SIG-M5 treated with dmso at 0.1 percent for 504 hours (cell line): ENCODE measurements around the gene TTC31.
"Not testable (repeated sequence)": the region's sequence is repeated elsewhere in the genome, so short reads cannot be mapped to it uniquely, and the experiment has no call there.

Source experiments
- DNase-seq: peaks from one replicate; lab custom pipeline; 2025; ENCODE audit not compliant: unreplicated experiment; lab: John Stamatoyannopoulos, UW

The TTC31 gene

GRCh38 chr2:74457129-74457548 is 25.7 kb upstream of the TTC31 start:
- no peak for DNase-seq

GRCh38 chr2:74457549-74458131 is 25.2 kb upstream of the TTC31 start:
- DNase-seq, result peak; percentile 68

- DNase-seq, result peak; percentile 100
Measured at GRCh38 chr2:74458132-74458937, 24.5 kb upstream of the TTC31 start, which contains the start of gene WBP1. Gene WBP1 (plus strand): TSS chr2:74458438. CDS start chr2:74458603, 165 bp downstream.

- no peak for DNase-seq
Measured at GRCh38 chr2:74458938-74459363, 23.9 kb upstream of the TTC31 start.

- DNase-seq, result not testable (repeated sequence)
Measured at GRCh38 chr2:74459503-74460118, 23.3 kb upstream of the TTC31 start.

- not testable (repeated sequence) for DNase-seq
Measured at GRCh38 chr2:74460187-74460586, 22.7 kb upstream of the TTC31 start.

- no peak for DNase-seq
Measured at GRCh38 chr2:74461187-74462053, 21.5 kb upstream of the TTC31 start.

- no peak for DNase-seq
Measured at GRCh38 chr2:74462054-74462785, 20.7 kb upstream of the TTC31 start.

GRCh38 chr2:74462786-74463105 is 20.1 kb upstream of the TTC31 start:
- no peak for DNase-seq

- no peak for DNase-seq
Measured at GRCh38 chr2:74464406-74464805, 18.5 kb upstream of the TTC31 start.

- not testable (repeated sequence) for DNase-seq
Measured at GRCh38 chr2:74470742-74471141, 12.1 kb upstream of the TTC31 start.

- DNase-seq, result peak; percentile 54
Measured at GRCh38 chr2:74471332-74472065, 11.4 kb upstream of the TTC31 start.

- DNase-seq, result peak; percentile 96
Measured at GRCh38 chr2:74472086-74472944, 10.6 kb upstream of the TTC31 start, which contains the start of gene MRPL53. Gene MRPL53 (minus strand): TSS chr2:74472680. CDS start chr2:74472660, 20 bp downstream.

GRCh38 chr2:74472945-74473258 is 10.0 kb upstream of the TTC31 start:
- DNase-seq, result no peak

- DNase-seq, result no peak
Measured at GRCh38 chr2:74474481-74474880, 8.4 kb upstream of the TTC31 start.

GRCh38 chr2:74474899-74475298 is 8.0 kb upstream of the TTC31 start:
- DNase-seq, result no peak

GRCh38 chr2:74481431-74481830 is 1.4 kb upstream of the TTC31 start:
- no peak for DNase-seq

GRCh38 chr2:74481961-74482800 is 700 bp upstream of the TTC31 start:
- peak; percentile 77 for DNase-seq
